ENCODE results near the gene PTGIR. TPM values are rescaled to one million over a fixed set of nuclear protein-coding genes. Genes with fewer than 3 reads are reported as not detected.

The PTGIR gene
- total RNA-seq, 1 donor from 2014 or later = not detected

GRCh38 chr19:46604781-46605355 is 20.0 kb downstream of the PTGIR start:
- Mint-ChIP-seq H3K4me1 (peaks cover 32% of the 10 kb centered on the region), H3K4me3 (peak overlapping the region; percentile 80), H3K36me3 (ENCODE audit: low read depth) (peaks cover 9% of the 10 kb centered on the region), H3K9me3 (no peaks in the 10 kb centered on the region), H3K27me3 (ENCODE audit: low read depth) (no peaks in the 10 kb centered on the region), H3K27ac (ENCODE audit: unreplicated experiment) (no peak overlapping the region)
- no peak for DNase-seq (ENCODE audit: low read depth, low spot score)
- no peak for TF ChIP-seq CTCF (conservative IDR thresholded peaks at IDR 0.05)

GRCh38 chr19:46603752-46604231 is 21.1 kb downstream of the PTGIR start:
- H3K27me3 Mint-ChIP-seq (ENCODE audit: low read depth) = no peaks in the 10 kb centered on the region
- H3K36me3 Mint-ChIP-seq (ENCODE audit: low read depth) = peaks cover 7% of the 10 kb centered on the region
- H3K9me3 Mint-ChIP-seq = peaks cover 3% of the 10 kb centered on the region
- DNase-seq (ENCODE audit: low read depth, low spot score) = no peak
- peak overlapping the region; percentile 100 for H3K4me3 Mint-ChIP-seq
- H3K4me1 Mint-ChIP-seq = peaks cover 33% of the 10 kb centered on the region
- TF ChIP-seq CTCF (conservative IDR thresholded peaks at IDR 0.05) = no peak
- no peak overlapping the region for H3K27ac Mint-ChIP-seq (ENCODE audit: unreplicated experiment)

GRCh38 chr19:46603195-46603637 is 21.7 kb downstream of the PTGIR start:
- H3K36me3 Mint-ChIP-seq (ENCODE audit: low read depth) = peaks cover 6% of the 10 kb centered on the region
- H3K4me1 Mint-ChIP-seq = peaks cover 33% of the 10 kb centered on the region
- no peaks in the 10 kb centered on the region for H3K27me3 Mint-ChIP-seq (ENCODE audit: low read depth)
- H3K27ac Mint-ChIP-seq (ENCODE audit: unreplicated experiment) = no peak overlapping the region
- H3K9me3 Mint-ChIP-seq = peaks cover 7% of the 10 kb centered on the region
- TF ChIP-seq CTCF (conservative IDR thresholded peaks at IDR 0.05) = no peak
- H3K4me3 Mint-ChIP-seq = peak overlapping the region; percentile 100
- DNase-seq (ENCODE audit: low read depth, low spot score) = no peak

GRCh38 chr19:46602392-46603194 is 22.3 kb downstream of the PTGIR start:
- TF ChIP-seq CTCF (conservative IDR thresholded peaks at IDR 0.05) = no peak
- Mint-ChIP-seq H3K4me1 (peaks cover 33% of the 10 kb centered on the region), H3K27me3 (ENCODE audit: low read depth) (no peaks in the 10 kb centered on the region), H3K36me3 (ENCODE audit: low read depth) (peaks cover 7% of the 10 kb centered on the region), H3K9me3 (peaks cover 9% of the 10 kb centered on the region), H3K27ac (ENCODE audit: unreplicated experiment) (peak overlapping the region; percentile 81), H3K4me3 (peak overlapping the region; percentile 100)
- no peak for DNase-seq (ENCODE audit: low read depth, low spot score)

GRCh38 chr19:46601318-46602224 is 23.3 kb downstream of the PTGIR start, which contains the start of gene CALM3:
Gene CALM3 (plus strand): TSS chr19:46601330. CDS start chr19:46601435, 105 bp downstream.
- peaks cover 7% of the 10 kb centered on the region for H3K36me3 Mint-ChIP-seq (ENCODE audit: low read depth)
- peak within 1 kb of the TSS; percentile 100 for H3K27ac Mint-ChIP-seq (ENCODE audit: unreplicated experiment)
- peak within 1 kb of the TSS; percentile 100 for H3K4me3 Mint-ChIP-seq
- H3K9me3 Mint-ChIP-seq = peaks cover 9% of the 10 kb centered on the region
- peaks cover 33% of the 10 kb centered on the region for H3K4me1 Mint-ChIP-seq
- no peaks in the 10 kb centered on the region for H3K27me3 Mint-ChIP-seq (ENCODE audit: low read depth)
- TF ChIP-seq CTCF (conservative IDR thresholded peaks at IDR 0.05) = no peak
- no peak for DNase-seq (ENCODE audit: low read depth, low spot score)

All from neural crest cell (in vitro differentiated cells).